K562 (cell line): ENCODE measurements around the gene SCPEP1. TPM values are rescaled to one million over a fixed set of nuclear protein-coding genes. Genes with fewer than 3 reads are reported as not detected.

ENCODE experiments used
- ATAC-seq: fragments of 200-7000 bp; cut with Tn5 transposase; 3 replicates; pipeline ENCODE4 v1.9.1; 2020; ENCODE audit warnings: moderate library complexity
- BruUV-seq: library from RNA; stranded (reverse); fragments of 400-500 nt; replicated peaks from 2 replicates; lab custom pipeline; 2021; lab: Mats Ljungman, UMichigan
- CTCF ChIA-PET: fragments of 300-600 bp; formaldehyde crosslinking; extraction: SDS; loops from one replicate; lab custom pipeline; 2021; ENCODE audit warnings: low intra/inter-chr PET ratio; lab: Yijun Ruan, JAX
- POLR2A ChIA-PET: fragments of 300-600, 350-650 bp; sonication (Branson Sonifier 250); formaldehyde crosslinking; extraction: SDS; loops from one replicate; lab custom pipeline; 2021; ENCODE audit warnings: antibody characterized with exemption, inconsistent platforms; lab: Yijun Ruan, JAX
- DNase-seq, 4 experiments: peaks; one replicate each; pipeline versions ENCODE4 v3.0.0 to v3.0.0-alpha.2; 2011 to 2018; ENCODE audit warnings: low spot score in 3 of 4, mixed read lengths in 3 of 4; ENCODE audit errors: extremely low read depth in 1 of 4
- FAIRE-seq: peaks from 2 replicates; lab custom pipeline; 2011; peaks lifted over from hg19 to GRCh38; lab: Jason Lieb, UNC
- H2AFZ ChIP-seq: 2 replicates; pipeline ENCODE4 v1.6.0; 2011; ENCODE audit warnings: low read depth, low read length, control low read depth, inconsistent platforms
- H3K27ac ChIP-seq: fragments of 200-600 bp; 3 replicates; pipeline ENCODE4 v1.8.0; 2011; ENCODE audit warnings: low read depth, mild to moderate bottlenecking, control low read depth, inconsistent platforms, low read length, moderate library complexity, mixed read lengths; ENCODE audit errors: extremely low read depth
- H3K27me3 ChIP-seq, 2 experiments: fragments of 300-600 bp in 1 of 2; 2 replicates in 1 of 2; 3 replicates in 1 of 2; pipeline versions ENCODE4 v1.6.0 to v1.8.0; 2011; ENCODE audit warnings: inconsistent platforms in 2 of 2, low read length in 2 of 2, mild to moderate bottlenecking in 1 of 2, mixed read lengths in 1 of 2, moderate library complexity in 1 of 2; ENCODE audit not compliant: control insufficient read depth in 2 of 2, insufficient read depth in 2 of 2
- H3K36me3 ChIP-seq: fragments of 300-600 bp; 3 replicates; pipeline ENCODE4 v1.8.0; 2011; ENCODE audit warnings: mild to moderate bottlenecking, low read length, inconsistent platforms; ENCODE audit not compliant: control insufficient read depth, insufficient read depth
- H3K4me1 ChIP-seq, 2 experiments: fragments of 200-600 bp in 1 of 2; replicated peaks in 1 of 2; 2 replicates in 1 of 2; 3 replicates in 1 of 2; pipeline versions ENCODE4 v1.5.1 to v1.8.0; 2011; ENCODE audit warnings: inconsistent platforms in 2 of 2, low read length in 2 of 2, mild to moderate bottlenecking in 1 of 2, mixed read lengths in 1 of 2, moderate library complexity in 1 of 2; ENCODE audit not compliant: control insufficient read depth in 2 of 2, insufficient read depth in 2 of 2
- H3K4me2 ChIP-seq: 2 replicates; pipeline ENCODE4 v1.6.1; 2011; ENCODE audit warnings: low read length, control low read depth, inconsistent platforms, mixed read lengths; ENCODE audit not compliant: insufficient read depth
- H3K4me3 ChIP-seq: fragments of 200-600 bp; sonication (generic), shearing (Covaris generic); 2 replicates; pipeline ENCODE4 v1.5.1; 2016; ENCODE audit warnings: control low read depth, inconsistent platforms
- H3K79me2 ChIP-seq: fragments of 200-600 bp; 3 replicates; pipeline ENCODE4 v1.8.0; 2011; ENCODE audit warnings: low read length, inconsistent platforms; ENCODE audit not compliant: control insufficient read depth, insufficient read depth
- H3K9ac ChIP-seq, 2 experiments: 2 replicates each; pipeline versions ENCODE4 v1.6.0 to v1.6.1; 2011; ENCODE audit warnings: low read depth in 2 of 2, low read length in 2 of 2, control low read depth in 1 of 2, inconsistent platforms in 1 of 2, mild to moderate bottlenecking in 1 of 2, mixed read lengths in 1 of 2; ENCODE audit not compliant: insufficient read depth in 1 of 2
- H3K9me1 ChIP-seq: one replicate; pipeline ENCODE4 v1.6.0; 2011; ENCODE audit warnings: inconsistent platforms, mild to moderate bottlenecking, low read length, moderate library complexity; ENCODE audit not compliant: control insufficient read depth, insufficient read depth
- H3K9me3 ChIP-seq: replicated peaks from 2 replicates; pipeline ENCODE4 v1.5.1; 2011; ENCODE audit warnings: low read depth, low read length, inconsistent platforms; ENCODE audit not compliant: control insufficient read depth, insufficient read depth
- H4K20me1 ChIP-seq: replicated peaks from 2 replicates; pipeline ENCODE4 v1.6.1; 2011; ENCODE audit warnings: low read length, inconsistent platforms, mixed read lengths; ENCODE audit not compliant: control insufficient read depth, insufficient read depth
- MYBL2 ChIP-seq, 2 experiments: fragments of 450-650 bp in 1 of 2; sonication (generic) in 1 of 2; formaldehyde crosslinking in 1 of 2; IDR thresholded peaks; 2 replicates each; pipeline versions ENCODE4 v1.6.1 to v1.8.1; 2017 to 2022; ENCODE audit warnings: borderline replicate concordance in 1 of 2, inconsistent platforms in 1 of 2, low read depth in 1 of 2, mild to moderate bottlenecking in 1 of 2, missing genetic modification reagents in 1 of 2, moderate library complexity in 1 of 2
- ZFX ChIP-seq: sonication (generic); formaldehyde crosslinking; IDR thresholded peaks from 2 replicates; pipeline ENCODE4 v1.8.0; 2022; ENCODE audit warnings: mild to moderate bottlenecking, missing genetic modification reagents, moderate library complexity
- ZKSCAN1 ChIP-seq: fragments of 150-350 bp; IDR thresholded peaks from 2 replicates; pipeline ENCODE4 v1.6.1; 2016; ENCODE audit warnings: low read depth, low read length
- ZKSCAN8 ChIP-seq: fragments of 200-800 bp; sonication (Bioruptor generic); IDR thresholded peaks from 2 replicates; pipeline ENCODE4 v1.6.1; 2016; ENCODE audit warnings: missing genetic modification characterization, missing compliant biosample characterization
- WGBS: fragments of 100-300 bp; shearing (Covaris generic); methylation state at CpG from one replicate; pipeline ENCODE4 v1.1.6; 2016; ENCODE audit warnings: low coverage, mixed read lengths; ENCODE audit not compliant: insufficient coverage; ENCODE audit errors: missing lambda C conversion rate; 5-methylcytosine and 5-hydroxymethylcytosine counted together
- in situ Hi-C: fragments of 300-500 bp; cut with MboI; formaldehyde crosslinking; loops from 4 replicates; pipeline ENCODE4 v1.15.0; 2018; ENCODE audit warnings: inconsistent platforms, mixed read lengths
- intact Hi-C: fragments of 100-400 bp; cut with micrococcal nuclease; formaldehyde crosslinking; loops from 2 replicates; pipeline ENCODE4 v1.14.2; 2022
- polyA plus RNA-seq, 8 experiments: library from polyadenylated mRNA; depleted of rRNA in 4 of 8; stranded (reverse) in 5 of 8; unstranded in 3 of 8; fragments of >200 nt; fragmentation: Nextera tagmentation in 2 of 8; fragmentation: Illumina TruSeq in 1 of 8; extraction: Ambion mirVana in 2 of 8; extraction: Trizol in 1 of 8; gene quantifications; 2 replicates each; pipeline versions ENCODE4 v1.2.1 to v1.2.3, GENCODE V29; 2011 to 2014; ENCODE audit warnings: inconsistent platforms in 1 of 8, missing spikeins in 1 of 8
- total RNA-seq, 7 experiments: library from RNA; depleted of rRNA in 6 of 7; stranded (reverse); fragments of >200 nt in 6 of 7; fragmentation: Illumina TruSeq in 2 of 7; extraction: Trizol in 2 of 7; gene quantifications; 2 replicates each; pipeline versions ENCODE4 v1.2.1 to v1.2.3, GENCODE V29; 2011 to 2021; ENCODE audit warnings: low replicate concordance in 1 of 7

Gene SCPEP1
- total and polyA plus RNA-seq, 9 of the 15 experiments (the other 6 are each of a cell fraction or from before 2014, with no cell fraction given), result 5.1 to 14.8 (median 7.2) TPM

- H3K36me3 ChIP-seq, result no peaks in the 10 kb centered on the region
- H3K9me1 ChIP-seq, result no peaks in the 10 kb centered on the region
- 34% methylated on average over 5 of the region's 5 CpGs for WGBS
- intact Hi-C loops (no loop called here), in situ Hi-C loops (no loop called here)
- TF ChIP-seq ZFX (CRISPR knock-in tag) (0 out of 2 replicates have a peak, but pooled peaks have one; percentile 5), ZKSCAN1 (no peak)
- ChIA-PET CTCF (no interaction called here), POLR2A (interaction anchor here (1.0 to 1.6 kb wide), 2 partner anchors 12 to 40 kb away, joined by 3 to 7 read pairs; partner anchors contain the start of gene SCPEP1)
- no peak overlapping the region for H2AFZ ChIP-seq
- H3K79me2 ChIP-seq, result no peaks in the 10 kb centered on the region
- no peak for FAIRE-seq
- no peak for DNase-seq
- no peak overlapping the region for H3K4me3 ChIP-seq
- no peak overlapping the region for H3K9ac ChIP-seq
- H3K9me3 ChIP-seq, result no peaks in the 10 kb centered on the region
- BruUV-seq, result no TSS peak
- no peaks in the 10 kb centered on the region; a peak in 1 of 5 replicates for H3K4me1 ChIP-seq
- H3K27ac ChIP-seq, result no peak overlapping the region
- no peak; the same call in 2 of the 3 replicates for ATAC-seq
- H4K20me1 ChIP-seq, result no peaks in the 10 kb centered on the region
- H3K27me3 ChIP-seq, result no peaks in the 10 kb centered on the region
- H3K4me2 ChIP-seq, result no peak overlapping the region
Measured at GRCh38 chr17:56966338-56966737, 11.6 kb upstream of the SCPEP1 start.

DNA sequence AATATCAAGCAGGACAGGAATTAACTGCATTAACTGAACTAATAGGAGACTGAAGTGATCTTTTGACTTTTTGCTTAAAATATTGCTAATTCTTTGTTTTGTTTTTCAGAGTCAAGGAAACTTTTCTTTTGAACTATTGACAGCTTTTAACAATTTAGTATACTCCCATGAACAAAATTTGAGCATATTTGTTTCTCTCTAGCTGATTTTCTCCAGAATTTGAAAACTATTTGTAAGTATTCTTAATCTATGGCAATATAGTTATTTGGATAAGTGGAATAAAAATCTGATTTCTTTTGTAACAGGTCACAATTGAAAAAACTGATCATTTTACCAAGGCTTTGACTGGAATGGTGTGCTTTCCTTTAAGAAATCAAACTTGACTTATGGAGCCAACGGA is 7.0 kb upstream of the SCPEP1 start:
- FAIRE-seq, result no peak
- ChIA-PET CTCF (no interaction called here), POLR2A (no interaction called here)
- Histone ChIP-seq H3K9me3 (no peaks in the 10 kb centered on the region), H3K9ac (no peak overlapping the region), H3K27me3 (no peaks in the 10 kb centered on the region), H2AFZ (no peak overlapping the region), H3K79me2 (no peaks in the 10 kb centered on the region), H3K36me3 (no peaks in the 10 kb centered on the region), H3K4me1 (no peaks in the 10 kb centered on the region), H3K4me3 (no peak overlapping the region), H3K4me2 (no peak overlapping the region)
- no TSS peak for BruUV-seq
- intact Hi-C loops (no loop called here), in situ Hi-C loops (no loop called here)
- no peak for DNase-seq
- TF ChIP-seq MYBL2 (IDR thresholded peaks at IDR 0.05; ENCODE audit: low read depth) (no peak), MYBL2 (CRISPR knock-in tag; IDR thresholded peaks at IDR 0.05; ENCODE audit: borderline replicate concordance) (no peak), ZKSCAN8 (CRISPR knock-in tag) (no peak)
- TF ChIP-seq, all 486 proteins: peak for 0
- Histone ChIP-seq H4K20me1 (no peaks in the 10 kb centered on the region), H3K27ac (no peak overlapping the region), H3K9me1 (no peaks in the 10 kb centered on the region)
- 63% methylated on average over 1 of the region's 1 CpG for WGBS
- ATAC-seq, result no peak
